B cell (primary cell): ENCODE results near the gene GPR176. TPM values are rescaled to one million over a fixed set of nuclear protein-coding genes. Genes with fewer than 3 reads are reported as not detected.

Experiments used
- ATAC-seq: fragments of 200-7000 bp; cut with Tn5 transposase; one replicate; pipeline ENCODE4 v1.10.0; 2021; ENCODE audit warnings: low read depth, mild to moderate bottlenecking, moderate number of reproducible peaks, moderate library complexity
- CTCF ChIA-PET: fragments of 350-600 bp; sonication (Branson Sonifier 250); formaldehyde crosslinking; loops from one replicate; lab custom pipeline; 2021; ENCODE audit warnings: antibody characterized with exemption, inconsistent platforms; lab: Charles Lee
- POLR2A ChIA-PET: fragments of 350-600 bp; sonication (Branson Sonifier 250); formaldehyde crosslinking; loops from one replicate; lab custom pipeline; 2021; ENCODE audit warnings: antibody characterized with exemption; lab: Charles Lee
- DNase-seq: peaks from one replicate; pipeline ENCODE4 v3.0.0; 2013
- H2AFZ ChIP-seq: 2 replicates; pipeline ENCODE4 v1.6.1; 2012; ENCODE audit warnings: mild to moderate bottlenecking, low read depth, low read length; ENCODE audit not compliant: insufficient read depth, poor library complexity, severe bottlenecking
- H3K27ac ChIP-seq, 2 donors: 1 replicate in 1 of 2; 2 replicates in 1 of 2; pipeline ENCODE4 v1.5.1; 2012 to 2013; ENCODE audit warnings: low read length in 2 of 2, mild to moderate bottlenecking in 2 of 2, moderate library complexity in 1 of 2
- H3K27me3 ChIP-seq, 4 experiments: fragments of 200-600 bp in 1 of 4; sonication (generic) in 1 of 4; replicated peaks in 1 of 4; 1 replicate in 2 of 4; 2 replicates in 2 of 4; pipeline versions ENCODE4 v1.6.1 to v1.7.0; 2013 to 2016; ENCODE audit warnings: low read length in 3 of 4, mild to moderate bottlenecking in 2 of 4, mixed read lengths in 1 of 4, moderate library complexity in 1 of 4; ENCODE audit not compliant: insufficient read depth in 4 of 4, control insufficient read depth in 3 of 4; ENCODE audit errors: control extremely low read depth in 1 of 4
- H3K36me3 ChIP-seq, 2 experiments: replicated peaks in 1 of 2; 1 replicate in 1 of 2; 2 replicates in 1 of 2; pipeline versions ENCODE4 v1.6.1 to v1.7.1; 2013; ENCODE audit warnings: low read length in 1 of 2; ENCODE audit not compliant: insufficient read depth in 2 of 2, control insufficient read depth in 1 of 2; ENCODE audit errors: control extremely low read depth in 1 of 2, extremely low read depth in 1 of 2
- H3K4me1 ChIP-seq, 2 donors: fragments of 200-600 bp in 1 of 2; sonication (generic) in 1 of 2; 1 replicate in 1 of 2; 2 replicates in 1 of 2; pipeline versions ENCODE4 v1.5.1 to v1.6.1; 2013 to 2017; ENCODE audit warnings: low read length in 2 of 2; ENCODE audit not compliant: control insufficient read depth in 2 of 2, insufficient read depth in 2 of 2
- H3K4me2 ChIP-seq: replicated peaks from 2 replicates; pipeline ENCODE3; 2012; ENCODE audit warnings: mild to moderate bottlenecking, low read depth, low read length; ENCODE audit not compliant: poor library complexity, severe bottlenecking
- H3K4me3 ChIP-seq, 5 experiments: fragments of 200-600 bp in 1 of 5; sonication (generic) in 1 of 5; 1 replicate in 3 of 5; 2 replicates in 2 of 5; pipeline versions ENCODE4 v1.5.1 to v1.7.0; 2011 to 2016; ENCODE audit warnings: low read length in 4 of 5, mild to moderate bottlenecking in 4 of 5, low read depth in 2 of 5, control low read depth in 1 of 5, moderate library complexity in 1 of 5; ENCODE audit not compliant: insufficient read depth in 1 of 5; ENCODE audit errors: control extremely low read depth in 1 of 5, extremely low read depth in 1 of 5
- H3K79me2 ChIP-seq: fragments of 200-600 bp; sonication (generic); one replicate; pipeline ENCODE4 v1.6.0; 2016; ENCODE audit warnings: low read length; ENCODE audit not compliant: control insufficient read depth, insufficient read depth
- H3K9ac ChIP-seq: fragments of 200-600 bp; sonication (generic); 2 replicates; pipeline ENCODE4 v1.6.1; 2017; ENCODE audit warnings: mild to moderate bottlenecking, low read length, moderate library complexity
- H3K9me3 ChIP-seq, 3 donors: one replicate each; pipeline versions ENCODE4 v1.6.1 to v1.7.1; 2013; ENCODE audit warnings: low read length in 2 of 3; ENCODE audit not compliant: control insufficient read depth in 2 of 3, insufficient read depth in 1 of 3; ENCODE audit errors: control extremely low read depth in 1 of 3
- H4K20me1 ChIP-seq: 2 replicates; pipeline ENCODE4 v1.6.0; 2012; ENCODE audit warnings: mild to moderate bottlenecking, low read length; ENCODE audit not compliant: insufficient read depth, control insufficient read depth, poor library complexity, severe bottlenecking
- H3K27ac Mint-ChIP-seq: one replicate; pipeline ENCODE4 v1.8.0; 2021; ENCODE audit warnings: mixed read lengths
- H3K27me3 Mint-ChIP-seq: one replicate; pipeline ENCODE4 v1.8.0; 2021; ENCODE audit warnings: mixed read lengths
- H3K4me1 Mint-ChIP-seq: one replicate; pipeline ENCODE4 v1.8.0; 2021; ENCODE audit warnings: mixed read lengths
- H3K4me3 Mint-ChIP-seq: one replicate; pipeline ENCODE4 v1.8.0; 2021; ENCODE audit warnings: mixed read lengths
- H3K9me3 Mint-ChIP-seq: one replicate; pipeline ENCODE4 v1.8.0; 2022; ENCODE audit warnings: mixed read lengths; ENCODE audit not compliant: insufficient read depth
- EZH2 ChIP-seq: IDR thresholded peaks from 2 replicates; pipeline ENCODE4 v1.6.1; 2012; ENCODE audit warnings: borderline replicate concordance, low read depth, mild to moderate bottlenecking, moderate library complexity, low read length; ENCODE audit not compliant: insufficient read depth, poor library complexity, severe bottlenecking
- WGBS: methylation state at CpG from one replicate; pipeline ENCODE4 v1.1.5; 2013; ENCODE audit warnings: missing lambda C conversion rate; ENCODE audit not compliant: insufficient coverage; 5-methylcytosine and 5-hydroxymethylcytosine counted together
- intact Hi-C: fragments of 100-400 bp; cut with micrococcal nuclease; formaldehyde crosslinking; loops from one replicate; pipeline ENCODE4 v1.10.0; 2022
- polyA plus RNA-seq: library from polyadenylated mRNA; depleted of rRNA; stranded (reverse); fragments of >200 nt; gene quantifications from 2 replicates; pipeline ENCODE4 v1.2.3, GENCODE V29; 2012
- total RNA-seq, 2 donors: library from RNA; stranded (reverse); fragments of 120-200 nt in 1 of 2; gene quantifications; 1 replicate in 1 of 2; 2 replicates in 1 of 2; pipeline versions ENCODE4 v1.2.3 to v1.2.4, GENCODE V29; 2013 to 2022
- TF ChIP-seq, protein P1 (sequence below): fragments of 200-600 bp; IDR thresholded peaks from one replicate; pipeline ENCODE4 v1.8.0; 2022; ENCODE audit warnings: antibody characterized with exemption, mild to moderate bottlenecking

Gene GPR176
- total and polyA plus RNA-seq, 2 donors (not counting 1 experiment from before 2014, with no cell fraction given): 0.07 to 0.30 TPM

DNA sequence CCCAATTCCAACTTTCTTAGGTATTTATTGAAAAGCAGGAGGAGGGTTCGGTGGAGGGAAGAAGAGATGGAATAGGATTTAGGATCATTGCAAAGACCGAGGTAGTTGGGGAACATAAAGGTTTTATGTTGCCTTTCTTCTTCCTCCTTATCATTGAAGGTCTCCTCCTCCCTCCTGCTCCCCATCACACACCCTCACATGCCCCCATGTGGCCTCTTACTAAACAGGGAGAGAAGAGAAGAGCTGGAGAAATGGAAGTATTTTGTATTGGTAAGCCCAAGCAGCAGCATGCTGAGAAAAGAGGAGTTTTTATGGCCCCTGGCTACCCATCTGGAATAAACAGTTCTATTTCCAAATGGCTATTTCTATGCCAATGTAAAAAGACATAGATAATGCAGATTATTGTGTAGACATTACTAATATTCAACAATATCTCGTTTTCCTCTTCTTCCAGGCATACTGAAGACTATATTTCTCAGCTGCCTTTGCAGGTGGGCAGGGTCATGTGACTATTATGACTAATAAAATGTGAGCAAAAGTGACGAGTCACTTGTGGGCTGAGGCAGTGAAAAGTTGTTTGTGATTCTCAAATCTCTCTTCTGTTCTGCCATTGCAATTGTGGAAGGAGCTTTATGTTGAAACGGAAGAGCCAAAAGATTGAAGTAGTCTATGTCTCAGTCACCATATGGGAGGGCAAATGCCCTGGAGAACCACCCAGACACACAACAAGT is 5.2 kb upstream of the GPR176 start:
- ChIA-PET CTCF (no interaction called here), POLR2A (no interaction called here)
- Histone ChIP-seq H3K4me2 (no peak overlapping the region), H3K27me3 (peaks cover 0 to 5% (median 2%) of the 10 kb centered on the region in 4 experiments), H4K20me1 (no peaks in the 10 kb centered on the region), H3K9ac (no peak overlapping the region), H3K36me3 (no peaks in the 10 kb centered on the region), H3K9me3 (peaks cover 0 to 3% (median 0%) of the 10 kb centered on the region in 3 donors), H3K4me1 (peaks cover 7 to 9% of the 10 kb centered on the region in 2 donors), H3K27ac (no peak overlapping the region), H3K4me3 (no peak overlapping the region), H2AFZ (no peak overlapping the region), H3K79me2 (no peaks in the 10 kb centered on the region)
- WGBS: 100% methylated on average over 1 of the region's 5 CpGs
- DNase-seq: no peak
- TF ChIP-seq, protein P1, sequence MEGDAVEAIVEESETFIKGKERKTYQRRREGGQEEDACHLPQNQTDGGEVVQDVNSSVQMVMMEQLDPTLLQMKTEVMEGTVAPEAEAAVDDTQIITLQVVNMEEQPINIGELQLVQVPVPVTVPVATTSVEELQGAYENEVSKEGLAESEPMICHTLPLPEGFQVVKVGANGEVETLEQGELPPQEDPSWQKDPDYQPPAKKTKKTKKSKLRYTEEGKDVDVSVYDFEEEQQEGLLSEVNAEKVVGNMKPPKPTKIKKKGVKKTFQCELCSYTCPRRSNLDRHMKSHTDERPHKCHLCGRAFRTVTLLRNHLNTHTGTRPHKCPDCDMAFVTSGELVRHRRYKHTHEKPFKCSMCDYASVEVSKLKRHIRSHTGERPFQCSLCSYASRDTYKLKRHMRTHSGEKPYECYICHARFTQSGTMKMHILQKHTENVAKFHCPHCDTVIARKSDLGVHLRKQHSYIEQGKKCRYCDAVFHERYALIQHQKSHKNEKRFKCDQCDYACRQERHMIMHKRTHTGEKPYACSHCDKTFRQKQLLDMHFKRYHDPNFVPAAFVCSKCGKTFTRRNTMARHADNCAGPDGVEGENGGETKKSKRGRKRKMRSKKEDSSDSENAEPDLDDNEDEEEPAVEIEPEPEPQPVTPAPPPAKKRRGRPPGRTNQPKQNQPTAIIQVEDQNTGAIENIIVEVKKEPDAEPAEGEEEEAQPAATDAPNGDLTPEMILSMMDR: no peak
- no peak for TF ChIP-seq EZH2
- Mint-ChIP-seq H3K4me3 (no peak overlapping the region), H3K9me3 (no peaks in the 10 kb centered on the region), H3K27me3 (peaks cover 10% of the 10 kb centered on the region), H3K27ac (no peak overlapping the region), H3K4me1 (peaks cover 7% of the 10 kb centered on the region)
- intact Hi-C loops: no loop called here
- ATAC-seq: no peak

DNA sequence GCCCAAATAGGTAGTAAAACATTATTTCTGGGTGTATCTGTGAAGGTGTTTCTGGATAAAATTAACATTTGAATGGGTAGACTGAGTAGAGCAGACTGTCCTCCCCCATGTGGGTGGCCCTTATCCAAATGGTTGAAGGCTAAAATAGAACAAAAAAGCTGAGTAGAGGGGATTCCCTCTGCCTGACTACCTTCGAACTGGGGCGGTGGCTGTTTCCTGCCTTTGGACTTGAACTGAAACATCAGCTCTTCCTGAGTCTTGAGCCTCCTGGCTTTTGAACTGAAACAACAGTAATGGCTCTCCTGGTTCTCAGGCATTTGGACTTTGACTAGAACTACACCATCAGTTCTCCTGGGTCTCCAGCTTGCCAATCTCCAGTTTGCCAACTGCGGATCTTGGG is 4.4 kb upstream of the GPR176 start:
- Histone ChIP-seq H3K9me3 (peaks cover 0 to 10% (median 0%) of the 10 kb centered on the region in 3 donors), H3K9ac (no peak overlapping the region), H3K4me1 (peaks cover 13 to 17% of the 10 kb centered on the region in 2 donors), H3K4me2 (no peak overlapping the region), H4K20me1 (no peaks in the 10 kb centered on the region), H3K27me3 (peaks cover 0 to 13% (median 7%) of the 10 kb centered on the region in 4 experiments), H3K36me3 (no peaks in the 10 kb centered on the region), H2AFZ (no peak overlapping the region), H3K79me2 (no peaks in the 10 kb centered on the region), H3K4me3 (no peak overlapping the region), H3K27ac (no peak overlapping the region)
- Mint-ChIP-seq H3K27me3 (peaks cover 6% of the 10 kb centered on the region), H3K4me1 (peaks cover 8% of the 10 kb centered on the region), H3K27ac (no peak overlapping the region), H3K4me3 (no peak overlapping the region), H3K9me3 (no peaks in the 10 kb centered on the region)
- POLR2A ChIA-PET: no interaction called here
- CTCF ChIA-PET: no interaction called here
- intact Hi-C loops: no loop called here
- DNase-seq (no peak), ATAC-seq (no peak)
- 25% methylated on average over 2 of the region's 3 CpGs for WGBS
- TF ChIP-seq, protein P1: no peak
- no peak for TF ChIP-seq EZH2
